ENCODE measurements around the gene TRPC4AP. TPM values are rescaled to one million over a fixed set of nuclear protein-coding genes. Genes with fewer than 3 reads are reported as not detected.

TRPC4AP gene
- polyA plus RNA-seq, 4 donors: 32.4 to 52.7 (median 42.2) TPM

DNA sequence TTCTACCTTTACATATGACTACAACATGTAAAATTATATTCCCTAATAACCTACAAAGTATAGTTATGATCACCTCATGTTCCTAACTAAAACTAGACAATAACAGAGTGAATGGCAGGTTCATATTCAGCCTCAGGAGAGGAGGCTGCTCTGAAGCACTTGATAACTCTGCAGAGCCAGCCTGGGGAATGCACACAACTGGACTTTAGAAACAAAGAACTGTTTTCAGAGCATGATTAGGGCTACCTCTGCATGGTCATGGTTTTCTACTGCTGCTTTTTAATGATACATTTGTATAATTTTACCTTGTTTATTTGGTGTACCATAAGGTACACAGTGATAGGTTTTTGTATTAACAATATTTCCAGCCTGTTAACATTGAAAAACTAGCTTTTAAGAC lies 50.3 kb downstream of the TRPC4AP start:
- H3K36me3 ChIP-seq (ENCODE audit: control insufficient read depth in 3 of 3, insufficient read depth in 2 of 3, low read depth in 1 of 3, low read length in 3 of 3): peaks cover 2 to 23% (median 3%) of the 10 kb centered on the region in 3 donors
- peak; percentile 15 to 23 for DNase-seq
- H3K27ac ChIP-seq (ENCODE audit: low read depth in 1 of 3, low read length in 2 of 3): no peak overlapping the region
- no peaks in the 10 kb centered on the region for H3K27me3 ChIP-seq (ENCODE audit: control insufficient read depth in 3 of 3, insufficient read depth in 3 of 3, low read length in 3 of 3)
- no peak for FAIRE-seq
- H3K4me1 ChIP-seq (ENCODE audit: control insufficient read depth in 3 of 3, insufficient read depth in 2 of 3, low read depth in 1 of 3, low read length in 2 of 3): peaks cover 0 to 36% (median 7%) of the 10 kb centered on the region in 3 donors
- H3K4me3 ChIP-seq (ENCODE audit: low read depth in 1 of 3, low read length in 3 of 3): no peak overlapping the region
- no peaks in the 10 kb centered on the region for H3K9me3 ChIP-seq (ENCODE audit: control insufficient read depth in 2 of 2, insufficient read depth in 1 of 2, low read depth in 1 of 2, low read length in 1 of 2)

DNA sequence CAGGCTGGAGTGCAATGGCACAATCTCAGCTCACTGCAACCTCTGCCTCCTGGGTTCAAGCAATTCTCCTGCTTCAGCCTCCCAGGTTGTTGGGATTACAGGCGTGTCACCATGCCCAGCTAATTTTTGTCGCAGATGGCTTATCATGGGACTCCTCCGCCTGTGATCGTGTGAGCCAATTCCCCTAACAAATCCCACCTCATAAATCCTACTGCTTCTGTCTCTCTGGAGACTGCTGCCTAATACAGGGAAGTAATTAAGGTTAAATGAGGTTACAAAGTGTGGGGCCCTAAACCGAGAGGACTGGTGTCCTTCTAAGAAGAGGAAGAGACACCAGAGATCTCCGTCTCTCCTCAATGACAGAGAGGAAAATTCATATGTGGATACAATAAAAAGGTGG lies 52.0 kb downstream of the TRPC4AP start:
- 20 to 69% (median 50%) methylated on average over 6 of the region's 6 CpGs for WGBS, 3 donors
- Histone ChIP-seq H3K9me3 (ENCODE audit: control insufficient read depth in 2 of 2, insufficient read depth in 1 of 2, low read depth in 1 of 2, low read length in 1 of 2) (no peaks in the 10 kb centered on the region), H3K27me3 (ENCODE audit: control insufficient read depth in 3 of 3, insufficient read depth in 3 of 3, low read length in 3 of 3) (no peaks in the 10 kb centered on the region), H3K27ac (ENCODE audit: low read depth in 1 of 3, low read length in 2 of 3) (peak overlapping the region; percentile 34 to 83 (median 71)), H3K36me3 (ENCODE audit: control insufficient read depth in 3 of 3, insufficient read depth in 2 of 3, low read depth in 1 of 3, low read length in 3 of 3) (peaks cover 2 to 25% (median 5%) of the 10 kb centered on the region in 3 donors), H3K4me3 (ENCODE audit: low read depth in 1 of 3, low read length in 3 of 3) (no peak overlapping the region), H3K4me1 (ENCODE audit: control insufficient read depth in 3 of 3, insufficient read depth in 2 of 3, low read depth in 1 of 3, low read length in 2 of 3) (peaks cover 0 to 36% (median 7%) of the 10 kb centered on the region in 3 donors)
- FAIRE-seq (no peak), DNase-seq (peak; percentile 26 to 53)

DNA sequence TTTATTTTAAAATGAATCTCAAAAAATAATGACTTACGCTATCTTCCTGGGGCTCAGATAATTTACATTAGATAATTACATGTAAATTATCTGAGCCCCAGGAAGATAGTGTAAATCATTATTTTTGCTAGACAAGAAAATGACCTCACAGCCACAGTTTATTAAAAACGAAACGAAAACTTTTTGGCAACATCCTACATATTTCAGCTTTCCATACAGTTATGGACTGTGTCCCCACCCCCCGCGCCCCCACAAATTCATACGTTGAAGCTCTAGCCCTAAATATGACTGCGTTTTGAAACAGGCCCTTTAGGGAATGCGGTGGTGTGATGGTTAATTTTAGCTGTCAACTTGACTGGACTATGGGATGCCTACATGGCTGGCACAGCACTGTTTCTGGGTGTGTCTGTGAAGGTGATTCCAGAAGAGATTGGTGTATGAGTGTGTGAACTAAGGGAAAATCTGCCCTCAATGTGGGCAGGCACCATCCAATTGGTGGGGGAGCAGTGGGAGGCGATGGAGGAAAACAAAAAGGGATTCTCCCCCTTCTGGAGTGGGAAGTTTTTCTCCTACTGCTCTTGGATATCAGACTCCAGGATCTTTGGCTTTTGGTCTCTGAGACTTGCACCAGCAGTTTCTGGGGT lies 52.6 kb downstream of the TRPC4AP start:
- Histone ChIP-seq H3K4me1 (ENCODE audit: control insufficient read depth in 3 of 3, insufficient read depth in 2 of 3, low read depth in 1 of 3, low read length in 2 of 3) (peaks cover 0 to 39% (median 7%) of the 10 kb centered on the region in 3 donors), H3K36me3 (ENCODE audit: control insufficient read depth in 3 of 3, insufficient read depth in 2 of 3, low read depth in 1 of 3, low read length in 3 of 3) (peaks cover 2 to 28% (median 8%) of the 10 kb centered on the region in 3 donors), H3K9me3 (ENCODE audit: control insufficient read depth in 2 of 2, insufficient read depth in 1 of 2, low read depth in 1 of 2, low read length in 1 of 2) (no peaks in the 10 kb centered on the region), H3K27ac (ENCODE audit: low read depth in 1 of 3, low read length in 2 of 3) (peak overlapping the region; percentile 28 to 83 (median 43)), H3K27me3 (ENCODE audit: control insufficient read depth in 3 of 3, insufficient read depth in 3 of 3, low read length in 3 of 3) (no peaks in the 10 kb centered on the region), H3K4me3 (ENCODE audit: low read depth in 1 of 3, low read length in 3 of 3) (no peak overlapping the region)
- peak; percentile 28 to 76 for DNase-seq
- FAIRE-seq: no peak
- 30 to 55% (median 41%) methylated on average over 9 of the region's 9 CpGs for WGBS, 3 donors

DNA sequence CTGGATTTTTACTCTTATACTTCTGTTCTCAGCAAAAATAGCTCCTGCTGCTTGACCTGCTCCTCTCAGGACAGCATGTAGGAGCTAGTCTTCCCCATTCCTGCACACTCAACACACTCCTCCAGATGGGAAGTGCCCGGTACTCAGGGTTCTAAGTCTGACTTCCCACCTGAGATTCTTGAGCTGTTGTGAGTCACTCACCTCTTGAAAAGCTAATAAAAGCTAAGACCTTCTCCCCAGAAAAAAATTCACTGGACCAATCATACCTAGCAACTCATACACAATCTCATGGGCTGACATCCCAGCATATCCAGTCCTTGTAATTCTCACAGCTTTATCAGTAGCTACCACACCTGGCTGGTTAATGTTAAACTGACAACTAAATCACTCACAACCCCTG lies 53.5 kb downstream of the TRPC4AP start:
- 15 to 63% (median 45%) methylated on average over 1 of the region's 1 CpG for WGBS, 3 donors
- no peak overlapping the region for H3K4me3 ChIP-seq (ENCODE audit: low read depth in 1 of 3, low read length in 3 of 3)
- peaks cover 0 to 46% (median 7%) of the 10 kb centered on the region in 3 donors for H3K4me1 ChIP-seq (ENCODE audit: control insufficient read depth in 3 of 3, insufficient read depth in 2 of 3, low read depth in 1 of 3, low read length in 2 of 3)
- DNase-seq: peak; percentile 92 to 98
- FAIRE-seq: no peak
- H3K27ac ChIP-seq (ENCODE audit: low read depth in 1 of 3, low read length in 2 of 3): peak overlapping the region; percentile 71 to 83 (median 75)
- H3K9me3 ChIP-seq (ENCODE audit: control insufficient read depth in 2 of 2, insufficient read depth in 1 of 2, low read depth in 1 of 2, low read length in 1 of 2): no peaks in the 10 kb centered on the region
- peaks cover 2 to 31% (median 12%) of the 10 kb centered on the region in 3 donors for H3K36me3 ChIP-seq (ENCODE audit: control insufficient read depth in 3 of 3, insufficient read depth in 2 of 3, low read depth in 1 of 3, low read length in 3 of 3)
- no peaks in the 10 kb centered on the region for H3K27me3 ChIP-seq (ENCODE audit: control insufficient read depth in 3 of 3, insufficient read depth in 3 of 3, low read length in 3 of 3)

DNA sequence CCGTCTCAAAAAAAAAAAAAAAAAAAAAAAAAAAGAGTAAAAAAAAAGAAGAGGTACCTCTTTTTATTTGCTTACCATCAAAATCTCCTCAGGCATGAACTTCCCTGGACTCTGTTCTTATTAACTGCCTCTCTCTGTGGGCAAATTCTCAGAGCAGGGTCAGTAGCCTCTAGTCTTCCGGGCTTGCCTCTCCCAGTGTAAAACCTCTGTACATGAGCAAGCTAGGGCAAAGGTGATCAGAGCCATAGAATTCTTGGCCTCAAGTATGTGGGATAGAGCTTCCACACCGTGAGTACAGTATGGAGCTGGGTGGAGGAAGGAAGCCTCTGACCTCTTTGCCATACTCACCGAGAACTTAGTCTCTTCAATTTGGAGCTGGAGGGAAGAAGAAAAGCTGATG lies 58.5 kb downstream of the TRPC4AP start:
- Histone ChIP-seq H3K36me3 (ENCODE audit: control insufficient read depth in 3 of 3, insufficient read depth in 2 of 3, low read depth in 1 of 3, low read length in 3 of 3) (peaks cover 4 to 45% (median 18%) of the 10 kb centered on the region in 3 donors), H3K9me3 (ENCODE audit: control insufficient read depth in 2 of 2, insufficient read depth in 1 of 2, low read depth in 1 of 2, low read length in 1 of 2) (no peaks in the 10 kb centered on the region), H3K4me3 (ENCODE audit: low read depth in 1 of 3, low read length in 3 of 3) (no peak overlapping the region), H3K4me1 (ENCODE audit: control insufficient read depth in 3 of 3, insufficient read depth in 2 of 3, low read depth in 1 of 3, low read length in 2 of 3) (peaks cover 0 to 23% (median 0%) of the 10 kb centered on the region in 3 donors), H3K27ac (ENCODE audit: low read depth in 1 of 3, low read length in 2 of 3) (peak overlapping the region in 2 of 3 donors; percentile 75 to 78), H3K27me3 (ENCODE audit: control insufficient read depth in 3 of 3, insufficient read depth in 3 of 3, low read length in 3 of 3) (no peaks in the 10 kb centered on the region)
- FAIRE-seq (no peak), DNase-seq (peak; percentile 65 to 77)
- 60 to 84% (median 78%) methylated on average over 3 of the region's 4 CpGs for WGBS, 3 donors

DNA sequence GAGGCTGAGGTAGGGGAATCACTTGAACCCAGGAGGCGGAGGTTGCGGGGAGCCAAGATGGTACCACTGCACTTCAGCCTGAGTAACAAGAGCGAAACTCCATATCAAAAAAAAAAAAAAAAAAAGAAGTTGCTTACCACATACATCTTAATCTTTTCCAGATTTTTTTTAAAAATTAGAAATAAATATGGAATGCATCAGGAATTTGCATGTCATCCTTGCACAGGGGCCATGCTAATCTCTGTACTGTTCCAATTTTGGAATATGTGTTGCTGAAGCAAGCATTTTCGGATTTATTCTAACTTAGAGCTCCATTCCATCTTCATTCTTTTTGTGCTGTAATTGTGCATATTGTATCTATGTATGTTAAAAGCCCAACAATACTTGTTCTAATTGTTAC lies 62.5 kb downstream of the TRPC4AP start:
- DNase-seq (no peak), FAIRE-seq (no peak)
- Histone ChIP-seq H3K36me3 (ENCODE audit: control insufficient read depth in 3 of 3, insufficient read depth in 2 of 3, low read depth in 1 of 3, low read length in 3 of 3) (peaks cover 7 to 52% (median 15%) of the 10 kb centered on the region in 3 donors), H3K4me3 (ENCODE audit: low read depth in 1 of 3, low read length in 3 of 3) (no peak overlapping the region), H3K27ac (ENCODE audit: low read depth in 1 of 3, low read length in 2 of 3) (no peak overlapping the region), H3K4me1 (ENCODE audit: control insufficient read depth in 3 of 3, insufficient read depth in 2 of 3, low read depth in 1 of 3, low read length in 2 of 3) (peaks cover 0 to 12% (median 0%) of the 10 kb centered on the region in 3 donors), H3K27me3 (ENCODE audit: control insufficient read depth in 3 of 3, insufficient read depth in 3 of 3, low read length in 3 of 3) (no peaks in the 10 kb centered on the region), H3K9me3 (ENCODE audit: control insufficient read depth in 2 of 2, insufficient read depth in 1 of 2, low read depth in 1 of 2, low read length in 1 of 2) (no peaks in the 10 kb centered on the region)
- 92 to 100% (median 97%) methylated on average over 4 of the region's 4 CpGs for WGBS, 3 donors

DNA sequence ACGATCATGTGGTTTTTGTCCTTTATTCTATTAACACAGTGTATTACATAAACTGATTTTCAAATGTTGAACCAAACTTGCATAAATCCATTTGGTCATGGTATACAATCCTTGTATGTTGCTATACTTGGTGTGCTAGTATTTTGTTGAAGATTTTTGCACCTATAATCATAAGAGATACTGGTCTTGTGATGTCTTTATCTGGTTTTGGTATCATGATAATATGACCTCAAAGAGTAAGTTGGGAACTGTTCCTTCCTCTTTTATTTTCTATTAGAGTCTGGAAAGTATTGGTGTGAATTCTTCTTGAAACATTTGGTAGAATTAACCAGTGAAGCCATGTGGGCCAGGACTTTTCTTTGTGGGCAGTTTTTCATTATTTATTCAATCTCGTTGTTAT lies 65.3 kb downstream of the TRPC4AP start:
- Histone ChIP-seq H3K36me3 (ENCODE audit: control insufficient read depth in 3 of 3, insufficient read depth in 2 of 3, low read depth in 1 of 3, low read length in 3 of 3) (peaks cover 4 to 45% (median 7%) of the 10 kb centered on the region in 3 donors), H3K4me3 (ENCODE audit: low read depth in 1 of 3, low read length in 3 of 3) (no peak overlapping the region), H3K9me3 (ENCODE audit: control insufficient read depth in 2 of 2, insufficient read depth in 1 of 2, low read depth in 1 of 2, low read length in 1 of 2) (no peaks in the 10 kb centered on the region), H3K4me1 (ENCODE audit: control insufficient read depth in 3 of 3, insufficient read depth in 2 of 3, low read depth in 1 of 3, low read length in 2 of 3) (no peaks in the 10 kb centered on the region), H3K27ac (ENCODE audit: low read depth in 1 of 3, low read length in 2 of 3) (no peak overlapping the region), H3K27me3 (ENCODE audit: control insufficient read depth in 3 of 3, insufficient read depth in 3 of 3, low read length in 3 of 3) (no peaks in the 10 kb centered on the region)
- 78 to 89% (median 85%) methylated on average over 2 of the region's 2 CpGs for WGBS, 3 donors
- no peak for FAIRE-seq
- DNase-seq: no peak

DNA sequence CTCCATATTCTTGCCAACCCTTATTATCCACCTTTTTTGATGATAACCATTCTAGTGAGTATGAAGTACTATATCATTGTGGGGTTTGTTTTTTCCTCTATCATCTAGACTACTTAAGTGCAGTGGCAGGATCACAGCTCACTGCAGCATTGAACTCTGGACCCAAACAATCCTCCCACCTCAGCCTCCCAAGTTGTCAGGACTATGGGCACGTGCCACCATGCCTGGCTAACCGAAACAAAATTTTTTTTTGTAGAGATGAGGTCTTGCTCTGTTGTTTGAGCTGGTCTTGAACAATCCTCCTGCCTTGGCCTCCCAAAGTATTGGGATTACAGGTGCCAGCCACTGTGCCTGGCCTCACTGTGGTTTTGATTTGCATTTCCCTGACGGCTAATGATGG lies 67.5 kb downstream of the TRPC4AP start:
- WGBS, 3 donors: 82 to 93% (median 86%) methylated on average over 3 of the region's 3 CpGs
- no peak for FAIRE-seq
- H3K9me3 ChIP-seq (ENCODE audit: control insufficient read depth in 2 of 2, insufficient read depth in 1 of 2, low read depth in 1 of 2, low read length in 1 of 2): no peaks in the 10 kb centered on the region
- no peaks in the 10 kb centered on the region for H3K27me3 ChIP-seq (ENCODE audit: control insufficient read depth in 3 of 3, insufficient read depth in 3 of 3, low read length in 3 of 3)
- no peak overlapping the region for H3K27ac ChIP-seq (ENCODE audit: low read depth in 1 of 3, low read length in 2 of 3)
- H3K36me3 ChIP-seq (ENCODE audit: control insufficient read depth in 3 of 3, insufficient read depth in 2 of 3, low read depth in 1 of 3, low read length in 3 of 3): peaks cover 4 to 48% (median 8%) of the 10 kb centered on the region in 3 donors
- H3K4me1 ChIP-seq (ENCODE audit: control insufficient read depth in 3 of 3, insufficient read depth in 2 of 3, low read depth in 1 of 3, low read length in 2 of 3): no peaks in the 10 kb centered on the region
- DNase-seq: no peak
- no peak overlapping the region for H3K4me3 ChIP-seq (ENCODE audit: low read depth in 1 of 3, low read length in 3 of 3)

DNA sequence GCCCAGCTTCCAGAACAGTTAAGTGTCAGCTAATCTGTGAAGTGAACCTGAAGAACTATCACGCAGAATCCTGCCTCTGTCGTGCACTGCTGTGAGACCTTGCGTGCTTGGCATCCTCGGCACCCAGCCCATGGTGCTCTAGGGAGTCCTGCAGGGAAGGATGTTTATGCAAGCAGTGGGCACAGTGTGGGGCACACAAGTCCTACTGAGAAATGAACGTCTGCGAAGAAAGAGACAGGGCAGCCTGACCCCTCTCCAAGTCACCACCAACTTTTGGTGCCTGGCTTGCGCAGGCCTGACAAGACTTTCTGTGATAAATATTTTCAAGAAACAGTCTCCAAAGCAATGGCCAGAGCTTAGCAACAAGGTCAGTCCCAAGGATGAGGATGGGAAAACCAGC lies 69.0 kb downstream of the TRPC4AP start:
- 88 to 96% (median 94%) methylated on average over 7 of the region's 7 CpGs for WGBS, 3 donors
- Histone ChIP-seq H3K4me3 (ENCODE audit: low read depth in 1 of 3, low read length in 3 of 3) (no peak overlapping the region), H3K36me3 (ENCODE audit: control insufficient read depth in 3 of 3, insufficient read depth in 2 of 3, low read depth in 1 of 3, low read length in 3 of 3) (peaks cover 4 to 50% (median 16%) of the 10 kb centered on the region in 3 donors), H3K4me1 (ENCODE audit: control insufficient read depth in 3 of 3, insufficient read depth in 2 of 3, low read depth in 1 of 3, low read length in 2 of 3) (no peaks in the 10 kb centered on the region), H3K9me3 (ENCODE audit: control insufficient read depth in 2 of 2, insufficient read depth in 1 of 2, low read depth in 1 of 2, low read length in 1 of 2) (no peaks in the 10 kb centered on the region), H3K27ac (ENCODE audit: low read depth in 1 of 3, low read length in 2 of 3) (no peak overlapping the region), H3K27me3 (ENCODE audit: control insufficient read depth in 3 of 3, insufficient read depth in 3 of 3, low read length in 3 of 3) (no peaks in the 10 kb centered on the region)
- no peak for DNase-seq
- FAIRE-seq: no peak
